GM12878 (cell line): ENCODE data around the gene CTXN1. TPM values are rescaled to one million over a fixed set of nuclear protein-coding genes. Genes with fewer than 3 reads are reported as not detected.

Experiments
- ATAC-seq: fragments of 200-7000 bp; cut with Tn5 transposase; 3 replicates; pipeline ENCODE4 v1.9.1; 2020; ENCODE audit warnings: mild to moderate bottlenecking, moderate library complexity
- BruUV-seq: library from RNA; stranded (reverse); fragments of 400-500 nt; replicated peaks from 2 replicates; lab custom pipeline; 2021; lab: Mats Ljungman, UMichigan
- CTCF ChIA-PET: fragments of 300-600 bp; sonication (Branson Sonifier 250); formaldehyde crosslinking; extraction: SDS; loops from one replicate; lab custom pipeline; 2021; ENCODE audit warnings: inconsistent platforms; lab: Yijun Ruan, JAX
- POLR2A ChIA-PET: fragments of 350-600 bp; formaldehyde crosslinking; extraction: SDS; loops from one replicate; lab custom pipeline; 2021; ENCODE audit warnings: inconsistent platforms; lab: Charles Lee
- RAD21 ChIA-PET: fragments of 300-600 bp; sonication (Branson Sonifier 250); formaldehyde crosslinking; loops from one replicate; lab custom pipeline; 2023; ENCODE audit warnings: antibody characterized with exemption; ENCODE audit not compliant: unreplicated experiment; lab: Charles Lee
- SMC1A ChIA-PET: fragments of 300-600 bp; sonication (Branson Sonifier 250); formaldehyde crosslinking; loops from one replicate; lab custom pipeline; 2023; ENCODE audit not compliant: unreplicated experiment, uncharacterized antibody; lab: Charles Lee
- DNase-seq: peaks from one replicate; pipeline ENCODE4 v3.0.0-alpha.2; 2011; ENCODE audit warnings: low read depth, low spot score
- FAIRE-seq: peaks from 3 replicates; lab custom pipeline; 2011; peaks lifted over from hg19 to GRCh38; lab: Jason Lieb, UNC
- H2AFZ ChIP-seq: 2 replicates; pipeline ENCODE4 v1.6.0; 2011; ENCODE audit warnings: low read depth, low read length, control low read depth; ENCODE audit not compliant: control insufficient read depth
- H3K27ac ChIP-seq: 2 replicates; pipeline ENCODE4 v1.5.1; 2011; ENCODE audit warnings: control low read depth; ENCODE audit not compliant: control insufficient read depth, insufficient read depth
- H3K27me3 ChIP-seq, 2 experiments: replicated peaks in 1 of 2; 2 replicates each; pipeline versions ENCODE4 v1.6.0 to v1.6.1; 2011; ENCODE audit warnings: low read length in 1 of 2; ENCODE audit not compliant: control insufficient read depth in 2 of 2, insufficient read depth in 2 of 2
- H3K36me3 ChIP-seq, 2 experiments: 2 replicates each; pipeline ENCODE4 v1.5.1; 2011; ENCODE audit warnings: low read length in 1 of 2; ENCODE audit not compliant: control insufficient read depth in 2 of 2, insufficient read depth in 2 of 2
- H3K4me1 ChIP-seq: 2 replicates; pipeline ENCODE4 v1.6.1; 2011; ENCODE audit warnings: mild to moderate bottlenecking, low read length, moderate library complexity, mixed read lengths; ENCODE audit not compliant: control insufficient read depth, insufficient read depth
- H3K4me2 ChIP-seq: 2 replicates; pipeline ENCODE4 v1.6.0; 2011; ENCODE audit warnings: control low read depth; ENCODE audit not compliant: control insufficient read depth, insufficient read depth
- H3K4me3 ChIP-seq: fragments of 200-600 bp; sonication (generic); 2 replicates; pipeline ENCODE4 v1.5.1; 2016
- H3K79me2 ChIP-seq: 2 replicates; pipeline ENCODE4 v1.6.0; 2011; ENCODE audit warnings: low read length; ENCODE audit not compliant: control insufficient read depth, insufficient read depth
- H3K9ac ChIP-seq: 2 replicates; pipeline ENCODE4 v1.8.0; 2011; ENCODE audit warnings: low read length, control low read depth, mixed read lengths; ENCODE audit not compliant: control insufficient read depth, insufficient read depth
- H3K9me3 ChIP-seq: replicated peaks from 3 replicates; pipeline ENCODE4 v1.5.1; 2011; ENCODE audit warnings: mild to moderate bottlenecking, low read length; ENCODE audit not compliant: control insufficient read depth, insufficient read depth
- H4K20me1 ChIP-seq: 2 replicates; pipeline ENCODE4 v1.6.0; 2011; ENCODE audit not compliant: control insufficient read depth, insufficient read depth
- BCL11A ChIP-seq: IDR thresholded peaks from 2 replicates; pipeline ENCODE4 v1.6.1; 2011; ENCODE audit warnings: low read depth, low read length
- GATAD2B ChIP-seq: fragments of 450-650 bp; conservative IDR thresholded peaks from 2 replicates; pipeline ENCODE4 v1.6.1; 2017; ENCODE audit warnings: low read depth, mild to moderate bottlenecking, moderate library complexity
- HCFC1 ChIP-seq: fragments of 150-350 bp; IDR thresholded peaks from 2 replicates; pipeline ENCODE4 v1.6.1; 2014; ENCODE audit warnings: low read length
- HDAC2 ChIP-seq: fragments of 200-600 bp; sonication (generic); IDR thresholded peaks from 2 replicates; pipeline ENCODE4 v1.6.1; 2017
- JUND ChIP-seq: IDR thresholded peaks from 2 replicates; pipeline ENCODE4 v1.6.1; 2012; ENCODE audit warnings: low read depth, mild to moderate bottlenecking, low read length, improper control_type of control experiment, moderate library complexity
- MLLT1 ChIP-seq: fragments of 450-650 bp; IDR thresholded peaks from 2 replicates; pipeline ENCODE4 v1.6.1; 2016; ENCODE audit warnings: mild to moderate bottlenecking
- MYC ChIP-seq: IDR thresholded peaks from 2 replicates; pipeline ENCODE4 v1.6.1; 2011; ENCODE audit warnings: mild to moderate bottlenecking, low read length, moderate library complexity, inconsistent platforms; ENCODE audit not compliant: insufficient read depth, insufficient replicate concordance, insufficient read length, severe bottlenecking
- RB1 ChIP-seq: fragments of 450-650 bp; formaldehyde crosslinking; IDR thresholded peaks from 2 replicates; pipeline ENCODE4 v1.6.1; 2017; ENCODE audit warnings: mild to moderate bottlenecking, borderline replicate concordance
- SMAD5 ChIP-seq: IDR thresholded peaks from 2 replicates; pipeline ENCODE4 v1.6.1; 2016; ENCODE audit warnings: antibody characterized with exemption, low read depth
- SMARCA5 ChIP-seq: fragments of 450-650 bp; IDR thresholded peaks from 2 replicates; pipeline ENCODE4 v1.6.1; 2017; ENCODE audit warnings: mild to moderate bottlenecking
- SMC3 ChIP-seq: IDR thresholded peaks from 2 replicates; pipeline ENCODE4 v1.6.1; 2011; ENCODE audit warnings: low read length, improper control_type of control experiment, borderline replicate concordance
- SRF ChIP-seq, 2 experiments: IDR thresholded peaks; 2 replicates each; pipeline ENCODE4 v1.6.1; 2011; ENCODE audit warnings: low read depth in 2 of 2, low read length in 2 of 2, mild to moderate bottlenecking in 1 of 2, moderate library complexity in 1 of 2
- TARDBP ChIP-seq: IDR thresholded peaks from 2 replicates; pipeline ENCODE4 v1.6.1; 2016; ENCODE audit warnings: borderline replicate concordance
- ZBTB4 ChIP-seq: fragments of 450-650 bp; formaldehyde crosslinking; IDR thresholded peaks from 2 replicates; pipeline ENCODE4 v1.4.0; 2022; ENCODE audit warnings: mild to moderate bottlenecking, moderate library complexity
- ZNF217 ChIP-seq: fragments of 450-650 bp; IDR thresholded peaks from 2 replicates; pipeline ENCODE4 v1.6.1; 2017; ENCODE audit warnings: antibody characterized with exemption, mild to moderate bottlenecking
- WGBS: methylation state at CpG from one replicate; pipeline ENCODE4 v1.1.6; 2016; ENCODE audit warnings: low lambda C conversion rate; ENCODE audit not compliant: insufficient replicate concordance, insufficient coverage; ENCODE audit errors: missing lambda C conversion rate; 5-methylcytosine and 5-hydroxymethylcytosine counted together
- in situ Hi-C: fragments of 300-500 bp; cut with MboI; formaldehyde crosslinking; loops from 9 replicates; pipeline ENCODE4 v1.14.3; 2018; ENCODE audit warnings: mixed read lengths
- intact Hi-C: fragments of 100-400 bp; cut with micrococcal nuclease; formaldehyde crosslinking; loops from one replicate; pipeline ENCODE4 v1.14.2; 2022; ENCODE audit not compliant: unreplicated experiment
- polyA plus RNA-seq, 11 experiments: library from polyadenylated mRNA; depleted of rRNA in 4 of 11; unstranded in 6 of 11; stranded (reverse) in 5 of 11; fragments of >200 nt; fragmentation: Nextera tagmentation in 4 of 11; fragmentation: Illumina TruSeq in 1 of 11; extraction: Ambion mirVana in 4 of 11; extraction: Trizol in 1 of 11; gene quantifications; 1 replicate in 1 of 11; 2 replicates in 10 of 11; pipeline versions ENCODE4 v1.2.1 to v1.2.3, GENCODE V29; 2011 to 2016; ENCODE audit warnings: inconsistent platforms in 2 of 11, missing spikeins in 2 of 11, low read depth in 1 of 11
- total RNA-seq, 4 experiments: library from RNA; depleted of rRNA in 3 of 4; stranded (reverse); fragments of >200 nt in 3 of 4; fragmentation: Illumina TruSeq in 1 of 4; extraction: Trizol in 1 of 4; gene quantifications; 2 replicates each; pipeline versions ENCODE4 v1.2.1 to v1.2.3, GENCODE V29; 2013 to 2021

The CTXN1 gene
- total and polyA plus RNA-seq, 10 of the 15 experiments (the other 5 are each of a cell fraction or from before 2014, with no cell fraction given) = 0.04 to 1.0 (median 0.38) TPM; not detected in 4

- TF ChIP-seq RB1 (no peak), MYC (no peak), SRF (IDR thresholded peaks at IDR 0.05; ENCODE audit: low read depth in 2 of 2, low read length in 2 of 2) (no peak), GATAD2B (no peak)
Measured at GRCh38 chr19:7934766-7935165, 8.8 kb upstream of the CTXN1 start (continued).

GRCh38 chr19:7933828-7934725, 8.1 kb upstream of the CTXN1 start:
- peaks cover 13 to 43% of the 10 kb centered on the region in 2 experiments; a peak in 3 of 4 replicates for H3K36me3 ChIP-seq
- in situ Hi-C loops = no loop called here
- H3K4me2 ChIP-seq = no peak overlapping the region
- RAD21 ChIA-PET = no interaction called here
- SMC1A ChIA-PET = no interaction called here
- H3K27ac ChIP-seq = no peak overlapping the region
- H3K79me2 ChIP-seq = no peaks in the 10 kb centered on the region
- no peak overlapping the region for H3K4me3 ChIP-seq
- H4K20me1 ChIP-seq = no peaks in the 10 kb centered on the region
- 95% methylated on average over 40 of the region's 55 CpGs for WGBS
- CTCF ChIA-PET = no interaction called here
- DNase-seq (no peak), ATAC-seq (no peak)
- H2AFZ ChIP-seq = no peak overlapping the region
- H3K9me3 ChIP-seq = no peaks in the 10 kb centered on the region
- H3K27me3 ChIP-seq = no peaks in the 10 kb centered on the region
- TF ChIP-seq SMC3 = no peak
- TF ChIP-seq BCL11A = no peak
- TF ChIP-seq HDAC2 = no peak
- no peak for TF ChIP-seq ZBTB4 (CRISPR knock-in tag)
- no peak for TF ChIP-seq MLLT1
- TF ChIP-seq JUND = no peak
- TF ChIP-seq SMAD5 = no peak
- no peak for TF ChIP-seq HCFC1
- no peak for TF ChIP-seq ZNF217
- TF ChIP-seq SMARCA5 = no peak
- no peak for TF ChIP-seq TARDBP
- TF ChIP-seq, all 136 proteins: peak for 0
- Histone ChIP-seq H3K9ac (no peak overlapping the region), H3K4me1 (no peaks in the 10 kb centered on the region; the same call in 1 of the 2 replicates)
- no peak for FAIRE-seq
- POLR2A ChIA-PET = no interaction called here
- BruUV-seq = no TSS peak
- intact Hi-C loops = no loop called here
